ENCODE measurements around the gene ARRDC1.

Gene ARRDC1

GRCh38 chr9:137618105-137619067, 12.9 kb downstream of the ARRDC1 start, which contains the start of gene EHMT1 (continued):
- TF ChIP-seq GLI4 (tag by site-specific recombination; IDR thresholded peaks at IDR 0.05) (0 out of 2 replicates have a peak, but pooled peaks have one; percentile 26), ZNF654 (tag by site-specific recombination; IDR thresholded peaks at IDR 0.05; ENCODE audit: low read depth) (no peak), ZNF76 (tag by site-specific recombination; IDR thresholded peaks at IDR 0.05; ENCODE audit: borderline replicate concordance, low read depth) (peak; percentile 16; the same call in 1 of the 2 replicates), ZNF704 (tag by site-specific recombination; IDR thresholded peaks at IDR 0.05) (0 out of 2 replicates have a peak, but pooled peaks have one; percentile 70), ZNF777 (tag by site-specific recombination; IDR thresholded peaks at IDR 0.05; ENCODE audit: borderline replicate concordance) (no peak), ZNF610 (tag by site-specific recombination; IDR thresholded peaks at IDR 0.05; ENCODE audit: borderline replicate concordance) (0 out of 2 replicates have a peak, but pooled peaks have one; percentile 54), ZNF701 (tag by site-specific recombination; IDR thresholded peaks at IDR 0.05) (no peak), KLF8 (tag by site-specific recombination; IDR thresholded peaks at IDR 0.05) (peak; percentile 87), ZNF707 (tag by site-specific recombination; IDR thresholded peaks at IDR 0.05) (no peak), ZNF341 (tag by site-specific recombination; IDR thresholded peaks at IDR 0.05; ENCODE audit: low read depth) (peak; percentile 94), EGR2 (tag by site-specific recombination; IDR thresholded peaks at IDR 0.05; ENCODE audit: low read depth) (no peak; the same call in 1 of the 2 replicates), ZNF138 (tag by site-specific recombination; IDR thresholded peaks at IDR 0.05; ENCODE audit: borderline replicate concordance) (peak; percentile 6; the same call in 1 of the 2 replicates), ZNF530 (tag by site-specific recombination; IDR thresholded peaks at IDR 0.05; ENCODE audit: low read depth) (no peak), REST (tag by site-specific recombination; IDR thresholded peaks at IDR 0.05) (0 out of 2 replicates have a peak, but pooled peaks have one; percentile 20), ZNF404 (tag by site-specific recombination; IDR thresholded peaks at IDR 0.05) (no peak), ZNF394 (tag by site-specific recombination; IDR thresholded peaks at IDR 0.05; ENCODE audit: borderline replicate concordance) (0 out of 2 replicates have a peak, but pooled peaks have one; percentile 61), SP3 (tag by site-specific recombination; IDR thresholded peaks at IDR 0.05) (peak; percentile 79), ZNF658 (tag by site-specific recombination; IDR thresholded peaks at IDR 0.05) (no peak), HOXA7 (CRISPR knock-in tag; IDR thresholded peaks at IDR 0.05; ENCODE audit: borderline replicate concordance) (no peak), ZNF112 (tag by site-specific recombination; IDR thresholded peaks at IDR 0.05) (no peak), MYNN (tag by site-specific recombination; IDR thresholded peaks at IDR 0.05; ENCODE audit: borderline replicate concordance) (no peak), ZNF664 (tag by site-specific recombination; IDR thresholded peaks at IDR 0.05) (no peak), ZNF791 (tag by site-specific recombination; IDR thresholded peaks at IDR 0.05) (no peak), ZNF670 (tag by site-specific recombination; IDR thresholded peaks at IDR 0.05; ENCODE audit: low read depth) (no peak), SCRT1 (tag by site-specific recombination; IDR thresholded peaks at IDR 0.05; ENCODE audit: borderline replicate concordance) (no peak), ZNF2 (tag by site-specific recombination; IDR thresholded peaks at IDR 0.05) (peak; percentile 56; the same call in 1 of the 2 replicates), ZNF561 (tag by site-specific recombination; IDR thresholded peaks at IDR 0.05; ENCODE audit: borderline replicate concordance) (peak; percentile 87), ZNF449 (tag by site-specific recombination; IDR thresholded peaks at IDR 0.05) (peak; percentile 45; the same call in 1 of the 2 replicates), ZNF660 (tag by site-specific recombination; IDR thresholded peaks at IDR 0.05) (peak; percentile 73; the same call in 1 of the 2 replicates), SP2 (tag by site-specific recombination; IDR thresholded peaks at IDR 0.05) (peak; percentile 71), ZNF132 (tag by site-specific recombination; IDR thresholded peaks at IDR 0.05; ENCODE audit: borderline replicate concordance) (no peak)
- TF ChIP-seq, protein P1, sequence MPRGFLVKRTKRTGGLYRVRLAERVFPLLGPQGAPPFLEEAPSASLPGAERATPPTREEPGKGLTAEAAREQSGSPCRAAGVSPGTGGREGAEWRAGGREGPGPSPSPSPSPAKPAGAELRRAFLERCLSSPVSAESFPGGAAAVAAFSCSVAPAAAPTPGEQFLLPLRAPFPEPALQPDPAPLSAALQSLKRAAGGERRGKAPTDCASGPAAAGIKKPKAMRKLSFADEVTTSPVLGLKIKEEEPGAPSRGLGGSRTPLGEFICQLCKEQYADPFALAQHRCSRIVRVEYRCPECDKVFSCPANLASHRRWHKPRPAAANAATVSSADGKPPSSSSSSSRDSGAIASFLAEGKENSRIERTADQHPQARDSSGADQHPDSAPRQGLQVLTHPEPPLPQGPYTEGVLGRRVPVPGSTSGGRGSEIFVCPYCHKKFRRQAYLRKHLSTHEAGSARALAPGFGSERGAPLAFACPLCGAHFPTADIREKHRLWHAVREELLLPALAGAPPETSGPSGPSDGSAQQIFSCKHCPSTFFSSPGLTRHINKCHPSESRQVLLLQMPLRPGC (tag by site-specific recombination; IDR thresholded peaks at IDR 0.05), result peak; percentile 38; the same call in 1 of the 2 replicates
